H1 (cell line): ENCODE measurements around the gene CDC25C. TPM values are rescaled to one million over a fixed set of nuclear protein-coding genes. Genes with fewer than 3 reads are reported as not detected.

Source experiments
- CTCF ChIA-PET: fragments of 300-600 bp; sonication (Branson Sonifier 250); formaldehyde crosslinking; loops from one replicate; lab custom pipeline; 2021; ENCODE audit not compliant: partially characterized antibody; lab: Charles Lee
- POLR2A ChIA-PET: fragments of 300-600 bp; sonication (Branson Sonifier 250); formaldehyde crosslinking; loops from one replicate; lab custom pipeline; 2021; ENCODE audit warnings: inconsistent platforms; ENCODE audit not compliant: partially characterized antibody; lab: Charles Lee
- DNase-seq, 2 experiments: peaks; one replicate each; pipeline versions ENCODE4 v3.0.0 to v3.0.0-alpha.2; 2010 to 2022; ENCODE audit warnings: low spot score in 2 of 2, low read depth in 1 of 2, mixed read lengths in 1 of 2
- FAIRE-seq: peaks from 2 replicates; lab custom pipeline; 2011; peaks lifted over from hg19 to GRCh38; lab: Jason Lieb, UNC
- H2AFZ ChIP-seq: 2 replicates; pipeline ENCODE4 v1.8.1; 2012; ENCODE audit warnings: low read length, inconsistent platforms
- H2AK5ac ChIP-seq: 2 replicates; pipeline ENCODE4 v1.6.1; 2013; ENCODE audit warnings: low read depth, low read length
- H2BK120ac ChIP-seq: replicated peaks from 2 replicates; pipeline ENCODE3; 2013; ENCODE audit warnings: low read depth, low read length, inconsistent platforms
- H2BK12ac ChIP-seq: 2 replicates; pipeline ENCODE4 v1.6.1; 2013; ENCODE audit warnings: low read depth, low read length
- H2BK15ac ChIP-seq: 2 replicates; pipeline ENCODE4 v1.6.1; 2013; ENCODE audit warnings: low read length
- H2BK20ac ChIP-seq: 2 replicates; pipeline ENCODE4 v1.6.1; 2013; ENCODE audit warnings: low read length
- H2BK5ac ChIP-seq: 2 replicates; pipeline ENCODE4 v1.6.1; 2013; ENCODE audit warnings: low read depth, low read length
- H3K14ac ChIP-seq: 2 replicates; pipeline ENCODE4 v1.6.1; 2013; ENCODE audit warnings: inconsistent platforms; ENCODE audit not compliant: insufficient read length
- H3K18ac ChIP-seq: 2 replicates; pipeline ENCODE4 v1.6.1; 2013; ENCODE audit warnings: low read length; ENCODE audit errors: extremely low read depth
- H3K23ac ChIP-seq: 2 replicates; pipeline ENCODE4 v1.6.1; 2013; ENCODE audit warnings: inconsistent platforms; ENCODE audit not compliant: insufficient read length
- H3K23me2 ChIP-seq: 2 replicates; pipeline ENCODE4 v1.6.1; 2013; ENCODE audit warnings: low read depth, low read length
- H3K27ac ChIP-seq: 2 replicates; pipeline ENCODE4 v1.6.1; 2011; ENCODE audit warnings: low read depth, low read length, inconsistent platforms
- H3K27me3 ChIP-seq, 4 experiments: replicated peaks in 1 of 4; 1 replicate in 1 of 4; 2 replicates in 3 of 4; pipeline versions ENCODE4 v1.6.1 to v1.8.1; 2011 to 2013; ENCODE audit warnings: low read length in 3 of 4, mild to moderate bottlenecking in 3 of 4, inconsistent platforms in 2 of 4, mixed read lengths in 2 of 4, moderate library complexity in 1 of 4; ENCODE audit not compliant: control insufficient read depth in 3 of 4, insufficient read depth in 3 of 4; ENCODE audit errors: extremely low read depth in 1 of 4
- H3K36me3 ChIP-seq, 4 experiments: 2 replicates each; pipeline versions ENCODE4 v1.6.1 to v1.8.1; 2011 to 2013; ENCODE audit warnings: mild to moderate bottlenecking in 4 of 4, low read length in 3 of 4, moderate library complexity in 2 of 4, control low read depth in 1 of 4, inconsistent platforms in 1 of 4; ENCODE audit not compliant: insufficient read depth in 4 of 4, control insufficient read depth in 2 of 4
- H3K4ac ChIP-seq: replicated peaks from 2 replicates; pipeline ENCODE3; 2013; ENCODE audit warnings: low read length, low read depth, mixed read lengths, inconsistent platforms; ENCODE audit not compliant: insufficient read length
- H3K4me1 ChIP-seq, 4 experiments: replicated peaks in 1 of 4; 1 replicate in 1 of 4; 2 replicates in 3 of 4; pipeline versions ENCODE4 v1.6.1 to v1.8.1; 2011 to 2013; ENCODE audit warnings: low read length in 3 of 4, inconsistent platforms in 2 of 4, mixed read lengths in 1 of 4; ENCODE audit not compliant: insufficient read depth in 4 of 4, control insufficient read depth in 3 of 4
- H3K4me2 ChIP-seq, 2 experiments: 2 replicates each; pipeline versions ENCODE4 v1.6.1 to v1.8.1; 2011 to 2013; ENCODE audit warnings: low read depth in 2 of 2, low read length in 2 of 2, control low read depth in 1 of 2, inconsistent platforms in 1 of 2, mild to moderate bottlenecking in 1 of 2; ENCODE audit not compliant: insufficient read depth in 1 of 2
- H3K4me3 ChIP-seq, 4 experiments: fragments of 200-600, 300-600 bp in 1 of 4; sonication (generic), shearing (Covaris generic), sonication (Bioruptor Twin) in 1 of 4; 2 replicates each; pipeline versions ENCODE4 v1.5.1 to v1.8.1; 2011 to 2016; ENCODE audit warnings: low read length in 4 of 4, low read depth in 3 of 4, control low read depth in 2 of 4, inconsistent platforms in 2 of 4, mild to moderate bottlenecking in 2 of 4, mixed read lengths in 1 of 4, moderate library complexity in 1 of 4; ENCODE audit not compliant: insufficient read depth in 2 of 4; ENCODE audit errors: extremely low read depth in 1 of 4
- H3K56ac ChIP-seq: replicated peaks from 2 replicates; pipeline ENCODE3; 2013; ENCODE audit warnings: low read depth, mild to moderate bottlenecking, mixed read lengths, low read length, inconsistent platforms; ENCODE audit not compliant: insufficient read length
- H3K79me1 ChIP-seq: 2 replicates; pipeline ENCODE4 v1.6.1; 2013; ENCODE audit warnings: low read depth, low read length, control low read depth
- H3K79me2 ChIP-seq, 2 experiments: 2 replicates each; pipeline versions ENCODE4 v1.6.1 to v1.8.1; 2012 to 2013; ENCODE audit warnings: low read length in 2 of 2, mild to moderate bottlenecking in 2 of 2, inconsistent platforms in 1 of 2; ENCODE audit not compliant: insufficient read depth in 2 of 2, control insufficient read depth in 1 of 2
- H3K9ac ChIP-seq, 4 experiments: replicated peaks in 1 of 4; 1 replicate in 1 of 4; 2 replicates in 3 of 4; pipeline versions ENCODE4 v1.6.1 to v1.8.1; 2011 to 2013; ENCODE audit warnings: low read depth in 3 of 4, low read length in 3 of 4, control low read depth in 2 of 4, mild to moderate bottlenecking in 2 of 4, moderate library complexity in 2 of 4, inconsistent platforms in 1 of 4; ENCODE audit errors: extremely low read depth in 1 of 4
- H3K9me3 ChIP-seq, 2 experiments: 2 replicates each; pipeline versions ENCODE4 v1.6.1 to v1.8.1; 2012 to 2013; ENCODE audit warnings: mild to moderate bottlenecking in 2 of 2, moderate library complexity in 2 of 2, control low read depth in 1 of 2, inconsistent platforms in 1 of 2, low read depth in 1 of 2, low read length in 1 of 2, mixed read lengths in 1 of 2; ENCODE audit not compliant: insufficient read depth in 2 of 2
- H4K20me1 ChIP-seq, 2 experiments: replicated peaks in 1 of 2; 2 replicates each; pipeline versions ENCODE3 to v1.8.1; 2011 to 2013; ENCODE audit warnings: inconsistent platforms in 2 of 2, low read length in 2 of 2, mild to moderate bottlenecking in 1 of 2; ENCODE audit not compliant: insufficient read depth in 2 of 2, control insufficient read depth in 1 of 2
- H4K5ac ChIP-seq: 2 replicates; pipeline ENCODE4 v1.6.1; 2013; ENCODE audit warnings: low read length, low read depth, mixed read lengths, inconsistent platforms; ENCODE audit not compliant: insufficient read length
- H4K8ac ChIP-seq: 2 replicates; pipeline ENCODE4 v1.8.0; 2013; ENCODE audit warnings: mild to moderate bottlenecking, moderate library complexity, low read length, inconsistent platforms; ENCODE audit not compliant: insufficient read depth; ENCODE audit errors: extremely low read depth
- H4K91ac ChIP-seq: replicated peaks from 2 replicates; pipeline ENCODE3; 2013; ENCODE audit warnings: low read length, mixed read lengths, inconsistent platforms; ENCODE audit not compliant: insufficient read length
- BACH1 ChIP-seq: IDR thresholded peaks from 2 replicates; pipeline ENCODE4 v1.6.1; 2012; ENCODE audit warnings: low read length, improper control_type of control experiment
- CBX8 ChIP-seq: fragments of 300-800, 300-1000 bp; sonication (generic); IDR thresholded peaks from 2 replicates; pipeline ENCODE4 v1.7.1; 2016; ENCODE audit warnings: low read depth, low read length, borderline replicate concordance
- EP300 ChIP-seq, 2 experiments: IDR thresholded peaks; 1 replicate in 1 of 2; 2 replicates in 1 of 2; pipeline ENCODE4 v1.6.1; 2011 to 2012; ENCODE audit warnings: low read depth in 2 of 2, low read length in 2 of 2, mild to moderate bottlenecking in 2 of 2, borderline replicate concordance in 1 of 2, inconsistent platforms in 1 of 2, moderate library complexity in 1 of 2
- FOSL1 ChIP-seq: IDR thresholded peaks from 2 replicates; pipeline ENCODE4 v1.6.1; 2011; ENCODE audit warnings: mild to moderate bottlenecking, low read depth, low read length, moderate library complexity; ENCODE audit not compliant: insufficient read depth
- JUN ChIP-seq: IDR thresholded peaks from 2 replicates; pipeline ENCODE4 v1.6.1; 2011; ENCODE audit warnings: low read depth, mild to moderate bottlenecking, improper control_type of control experiment, low read length
- POLR2AphosphoS5 ChIP-seq: IDR thresholded peaks from 2 replicates; pipeline ENCODE4 v1.6.1; 2011; ENCODE audit warnings: low read depth, low read length
- SP1 ChIP-seq: IDR thresholded peaks from 2 replicates; pipeline ENCODE4 v1.6.1; 2011; ENCODE audit warnings: low read depth, low read length
- SP2 ChIP-seq: IDR thresholded peaks from 2 replicates; pipeline ENCODE4 v1.6.1; 2012; ENCODE audit warnings: mild to moderate bottlenecking, low read length, inconsistent platforms
- SRF ChIP-seq: IDR thresholded peaks from 2 replicates; pipeline ENCODE4 v1.6.1; 2011; ENCODE audit warnings: mild to moderate bottlenecking, low read depth, low read length, moderate library complexity
- TCF12 ChIP-seq: IDR thresholded peaks from 2 replicates; pipeline ENCODE4 v1.6.1; 2011; ENCODE audit warnings: low read depth, mild to moderate bottlenecking, low read length
- WGBS, 2 experiments: shearing (Covaris generic) in 1 of 2; methylation state at CpG; one replicate each; pipeline versions ENCODE4 v1.1.6 to v1.1.7; 2013 to 2015; ENCODE audit warnings: low lambda C conversion rate in 2 of 2, mixed read lengths in 2 of 2, inconsistent platforms in 1 of 2, low coverage in 1 of 2, missing lambda C conversion rate in 1 of 2; ENCODE audit not compliant: insufficient replicate concordance in 2 of 2, insufficient coverage in 1 of 2, insufficient read length in 1 of 2; ENCODE audit errors: extremely low coverage in 1 of 2, missing lambda C conversion rate in 1 of 2; 5-methylcytosine and 5-hydroxymethylcytosine counted together
- polyA plus RNA-seq, 7 experiments: library from polyadenylated mRNA; depleted of rRNA in 3 of 7; stranded (reverse) in 5 of 7; unstranded in 2 of 7; fragments of >200 nt in 5 of 7; fragments of 200-250 nt in 2 of 7; gene quantifications; 1 replicate in 5 of 7; 2 replicates in 1 of 7; 4 replicates in 1 of 7; pipeline versions ENCODE4 v1.2.1 to v1.2.3, GENCODE V29; 2011 to 2013; ENCODE audit warnings: missing spikeins in 2 of 7, mixed read lengths in 2 of 7
- total RNA-seq: library from RNA; stranded (reverse); fragmentation: NEBNext Ultra II Directional; extraction: Animal tissue kit (Norgen Biotek cat#: 25700); gene quantifications from 2 replicates; pipeline ENCODE4 v1.2.1, GENCODE V29; 2021
- TF ChIP-seq, protein P1 (sequence below), 3 experiments: IDR thresholded peaks; 1 replicate in 2 of 3; 2 replicates in 1 of 3; pipeline versions ENCODE4 v1.5.1 to v1.6.1; 2011; ENCODE audit warnings: low read length in 3 of 3, mild to moderate bottlenecking in 3 of 3, inconsistent platforms in 2 of 3, low read depth in 1 of 3, moderate library complexity in 1 of 3; ENCODE audit not compliant: insufficient read depth in 1 of 3; ENCODE audit errors: control extremely low read depth in 1 of 3

The CDC25C gene
- total and polyA plus RNA-seq, 2 of the 8 experiments (the other 6 are each of a cell fraction or from before 2014, with no cell fraction given), result 18.4 to 20.8 TPM

DNA sequence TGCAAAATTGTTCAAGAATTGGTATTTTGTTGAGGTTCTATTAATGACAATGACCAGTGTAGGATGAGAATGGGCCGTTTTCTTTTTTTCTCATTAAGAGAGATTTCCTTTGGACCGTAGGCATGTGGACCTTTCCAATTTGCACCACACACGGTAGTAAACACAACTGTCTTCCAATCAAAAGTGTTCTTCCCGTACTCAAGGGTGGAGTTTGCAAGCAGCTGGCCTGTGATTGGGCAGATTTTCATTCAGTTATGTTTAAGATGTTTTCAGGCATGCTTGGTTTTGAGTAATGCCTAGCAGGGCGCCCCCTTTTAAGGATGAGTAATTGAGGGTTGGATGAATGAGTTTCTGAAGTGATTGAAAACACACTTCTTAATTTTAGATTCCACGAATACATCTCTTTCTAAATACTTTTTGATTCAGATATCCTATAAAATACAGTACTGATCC lies 23.3 kb upstream of the CDC25C start:
- H4K8ac ChIP-seq, result no peak overlapping the region
- H3K23me2 ChIP-seq, result peaks cover 8% of the 10 kb centered on the region
- H4K91ac ChIP-seq, result no peak overlapping the region
- POLR2A ChIA-PET, result interaction anchor here (1.4 to 14.6 kb wide), 6 partner anchors 12 to 176 kb away, joined by 5 to 254 read pairs (median 20); partner anchors contain the start of genes BRD8, CDC25C, EGR1 and FAM53C
- H3K9ac ChIP-seq, result no peak overlapping the region; a peak in 1 of 7 replicates
- CTCF ChIA-PET, result interaction anchor here (0.9 to 11.4 kb wide), 6 partner anchors 16 to 189 kb away, joined by 3 to 196 read pairs (median 4); partner anchors contain the start of genes CDC25C and FAM53C
- peak; percentile 94 for FAIRE-seq
- DNase-seq, result no peak
- no peak overlapping the region for H4K5ac ChIP-seq
- H3K79me2 ChIP-seq, result peaks cover 13 to 66% of the 10 kb centered on the region in 2 experiments; a peak in 3 of 4 replicates
- H3K23ac ChIP-seq, result no peak overlapping the region
- H3K4me2 ChIP-seq, result peak overlapping the region; percentile 74 to 80
- no peaks in the 10 kb centered on the region for H3K79me1 ChIP-seq
- H3K9me3 ChIP-seq, result no peaks in the 10 kb centered on the region
- H2BK120ac ChIP-seq, result no peak overlapping the region
- H3K4ac ChIP-seq, result no peak overlapping the region
- no peak overlapping the region for H2BK12ac ChIP-seq
- no peak overlapping the region for H2BK5ac ChIP-seq
- H2AFZ ChIP-seq, result no peak overlapping the region
- no peak overlapping the region for H3K14ac ChIP-seq
- no peak overlapping the region for H2BK15ac ChIP-seq
- peaks cover 0 to 9% (median 3%) of the 10 kb centered on the region in 4 experiments; a peak in 3 of 7 replicates for H3K4me1 ChIP-seq
- no peak overlapping the region for H3K56ac ChIP-seq
- WGBS, 2 experiments, result 33% methylated on average over 6 of the region's 6 CpGs; no CpG with 5 or more reads in 1 of the 2 experiments
- no peak overlapping the region for H3K27ac ChIP-seq
- no peak overlapping the region for H2BK20ac ChIP-seq
- no peaks in the 10 kb centered on the region for H3K27me3 ChIP-seq
- 0 out of 8 replicates have a peak, but pooled peaks cover 0 to under 1% (median 0%) of the 10 kb centered on the region in 4 experiments for H3K36me3 ChIP-seq
- H3K4me3 ChIP-seq, result peak overlapping the region; percentile 58 to 97 (median 95); a peak in 5 of 8 replicates
- H4K20me1 ChIP-seq, result peaks cover 3 to 5% of the 10 kb centered on the region in 2 experiments
- H2AK5ac ChIP-seq, result no peak overlapping the region
- H3K18ac ChIP-seq, result no peak overlapping the region
- TF ChIP-seq CBX8 (no peak), JUN (no peak), POLR2AphosphoS5 (no peak), BACH1 (no peak), SP2 (peak; percentile 14; the same call in 1 of the 2 replicates), SRF (no peak), SP1 (peak; percentile 84), TCF12 (no peak), EP300 (IDR thresholded peaks at IDR 0.05; ENCODE audit: borderline replicate concordance in 1 of 2, low read depth in 2 of 2, low read length in 2 of 2) (no peak), FOSL1 (no peak)
- TF ChIP-seq, protein P1, sequence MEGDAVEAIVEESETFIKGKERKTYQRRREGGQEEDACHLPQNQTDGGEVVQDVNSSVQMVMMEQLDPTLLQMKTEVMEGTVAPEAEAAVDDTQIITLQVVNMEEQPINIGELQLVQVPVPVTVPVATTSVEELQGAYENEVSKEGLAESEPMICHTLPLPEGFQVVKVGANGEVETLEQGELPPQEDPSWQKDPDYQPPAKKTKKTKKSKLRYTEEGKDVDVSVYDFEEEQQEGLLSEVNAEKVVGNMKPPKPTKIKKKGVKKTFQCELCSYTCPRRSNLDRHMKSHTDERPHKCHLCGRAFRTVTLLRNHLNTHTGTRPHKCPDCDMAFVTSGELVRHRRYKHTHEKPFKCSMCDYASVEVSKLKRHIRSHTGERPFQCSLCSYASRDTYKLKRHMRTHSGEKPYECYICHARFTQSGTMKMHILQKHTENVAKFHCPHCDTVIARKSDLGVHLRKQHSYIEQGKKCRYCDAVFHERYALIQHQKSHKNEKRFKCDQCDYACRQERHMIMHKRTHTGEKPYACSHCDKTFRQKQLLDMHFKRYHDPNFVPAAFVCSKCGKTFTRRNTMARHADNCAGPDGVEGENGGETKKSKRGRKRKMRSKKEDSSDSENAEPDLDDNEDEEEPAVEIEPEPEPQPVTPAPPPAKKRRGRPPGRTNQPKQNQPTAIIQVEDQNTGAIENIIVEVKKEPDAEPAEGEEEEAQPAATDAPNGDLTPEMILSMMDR (IDR thresholded peaks at IDR 0.05; ENCODE audit: control extremely low read depth in 1 of 3, insufficient read depth in 1 of 3, low read depth in 1 of 3, low read length in 3 of 3), result peak in 1 of 3 experiments; percentile 13; a peak in 1 of 4 replicates
